ES-I3 (cell line): ENCODE data around the gene ADAP2.
"Not testable (repeated sequence)": the region's sequence is repeated elsewhere in the genome, so short reads cannot be mapped to it uniquely, and the experiment has no call there.

Source experiments
- H3K36me3 ChIP-seq: 2 replicates; pipeline ENCODE4 v1.6.1; 2013; ENCODE audit warnings: mild to moderate bottlenecking, low read length, control low read depth, moderate library complexity; ENCODE audit not compliant: insufficient read depth
- H3K4me1 ChIP-seq: 2 replicates; pipeline ENCODE4 v1.6.1; 2013; ENCODE audit warnings: mild to moderate bottlenecking, control low read depth, low read length; ENCODE audit not compliant: insufficient read depth
- H3K9ac ChIP-seq: 2 replicates; pipeline ENCODE4 v1.6.1; 2013; ENCODE audit warnings: low read depth, mild to moderate bottlenecking, low read length, moderate library complexity
- H3K9me3 ChIP-seq: 2 replicates; pipeline ENCODE4 v1.6.1; 2013; ENCODE audit warnings: mild to moderate bottlenecking, low read length, moderate library complexity; ENCODE audit not compliant: control insufficient read depth, insufficient read depth

Gene ADAP2

DNA sequence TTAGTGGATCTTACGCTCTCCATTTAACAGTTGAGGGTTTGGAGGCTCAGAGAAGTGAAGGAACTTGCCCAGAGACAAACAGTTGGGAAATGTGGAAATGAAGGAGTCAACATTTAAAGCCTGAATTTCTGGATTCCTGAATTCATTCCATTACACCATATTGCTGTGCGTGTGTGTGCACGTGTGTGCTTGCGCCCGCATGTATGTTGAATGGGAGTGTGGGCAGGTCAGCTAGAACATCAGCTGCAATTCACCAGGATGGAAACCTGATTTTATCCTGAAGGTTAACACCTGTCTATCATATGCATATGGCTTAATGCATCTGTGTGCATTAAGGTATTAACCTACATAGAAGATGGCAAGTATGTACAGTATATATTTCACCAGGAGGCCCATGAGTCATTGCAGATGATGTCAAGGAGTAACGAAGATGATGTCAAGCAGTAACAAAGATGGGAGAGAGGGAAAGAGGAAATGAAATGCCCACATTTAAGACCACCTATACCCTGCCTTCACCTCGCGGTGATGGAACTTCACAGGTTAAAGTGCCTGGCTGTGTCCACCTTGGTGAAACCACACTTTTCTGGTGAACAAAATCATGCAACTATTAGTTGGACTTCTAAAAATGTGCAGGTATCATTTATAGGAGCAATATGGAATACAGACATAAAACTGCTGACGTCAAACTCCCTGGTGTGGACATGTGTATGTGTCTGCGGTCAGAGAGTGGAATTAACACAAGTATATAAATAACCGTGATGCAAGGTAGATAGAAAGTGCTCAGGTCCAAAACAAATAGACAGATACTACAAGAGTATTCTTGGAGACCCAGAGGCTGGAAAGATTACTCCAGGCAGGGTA lies 832 bp upstream of the ADAP2 start:
- Histone ChIP-seq H3K36me3 (no peaks in the 10 kb centered on the region), H3K9me3 (no peaks in the 10 kb centered on the region), H3K9ac (no peak overlapping the region), H3K4me1 (peaks cover 10% of the 10 kb centered on the region; the same call in 1 of the 2 replicates)

DNA sequence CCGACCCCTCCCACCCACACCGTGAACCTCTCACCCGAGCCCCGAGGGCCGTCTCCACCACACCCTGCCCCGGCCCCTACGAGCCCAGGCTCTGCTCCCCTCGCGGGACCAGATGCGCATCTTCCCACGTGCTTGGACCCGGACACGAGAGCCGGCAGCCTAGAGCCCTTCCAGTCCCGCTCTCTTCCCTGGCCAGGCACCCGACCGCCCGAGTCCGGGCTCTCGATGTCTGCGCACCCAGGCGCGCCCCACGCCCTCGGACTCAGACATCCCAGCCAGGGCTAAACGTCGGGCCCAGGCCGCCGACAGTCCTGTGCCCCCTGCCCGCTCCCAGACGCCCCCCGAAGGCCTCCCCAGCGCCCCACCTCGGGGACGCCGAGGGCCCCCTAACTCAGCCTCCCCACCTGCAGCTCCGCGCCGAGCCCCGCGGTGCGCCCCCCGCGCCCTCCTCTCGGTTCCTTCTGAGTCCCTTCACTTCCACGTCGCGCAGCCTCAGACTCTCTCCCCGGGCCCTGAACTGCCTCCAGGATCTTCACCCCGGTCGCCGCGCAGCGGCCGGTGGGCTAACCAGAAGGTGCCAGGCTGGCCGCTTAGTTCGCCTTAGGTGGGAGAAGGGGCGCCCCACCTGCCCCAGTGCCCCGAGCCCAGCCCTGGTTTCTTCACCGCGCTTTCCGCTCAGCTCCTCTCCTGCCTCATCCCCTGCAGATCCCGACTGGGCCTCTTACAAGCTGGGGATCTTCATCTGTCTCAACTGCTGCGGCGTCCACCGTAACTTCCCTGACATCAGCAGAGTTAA lies 688 bp downstream of the ADAP2 start:
- peaks cover 10% of the 10 kb centered on the region; the same call in 1 of the 2 replicates for H3K4me1 ChIP-seq
- no peaks in the 10 kb centered on the region for H3K36me3 ChIP-seq
- H3K9ac ChIP-seq, result peak overlapping the region; percentile 53
- no peaks in the 10 kb centered on the region for H3K9me3 ChIP-seq

DNA sequence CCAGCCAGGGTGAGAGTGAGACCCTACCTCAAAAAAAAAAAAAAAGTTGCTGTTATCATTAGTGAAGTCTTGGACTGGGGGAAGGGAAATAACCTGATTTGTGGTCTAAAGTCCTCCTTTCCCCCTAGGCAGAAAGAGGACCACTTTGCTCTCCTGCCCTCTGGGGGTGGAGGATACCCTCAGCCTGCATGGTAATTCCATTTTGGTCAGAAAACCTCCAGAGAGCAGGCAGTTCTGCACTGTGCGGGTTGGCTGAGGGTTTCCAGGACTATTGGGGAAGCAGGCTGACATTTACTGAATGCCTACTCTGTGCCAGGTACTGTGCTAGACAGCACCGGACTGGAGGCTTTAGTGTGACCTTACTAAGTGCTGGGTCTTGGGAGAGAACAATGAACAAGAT lies 2.6 kb downstream of the ADAP2 start:
- Histone ChIP-seq H3K36me3 (no peaks in the 10 kb centered on the region), H3K9ac (no peak overlapping the region), H3K4me1 (peaks cover 10% of the 10 kb centered on the region; the same call in 1 of the 2 replicates), H3K9me3 (no peaks in the 10 kb centered on the region)

DNA sequence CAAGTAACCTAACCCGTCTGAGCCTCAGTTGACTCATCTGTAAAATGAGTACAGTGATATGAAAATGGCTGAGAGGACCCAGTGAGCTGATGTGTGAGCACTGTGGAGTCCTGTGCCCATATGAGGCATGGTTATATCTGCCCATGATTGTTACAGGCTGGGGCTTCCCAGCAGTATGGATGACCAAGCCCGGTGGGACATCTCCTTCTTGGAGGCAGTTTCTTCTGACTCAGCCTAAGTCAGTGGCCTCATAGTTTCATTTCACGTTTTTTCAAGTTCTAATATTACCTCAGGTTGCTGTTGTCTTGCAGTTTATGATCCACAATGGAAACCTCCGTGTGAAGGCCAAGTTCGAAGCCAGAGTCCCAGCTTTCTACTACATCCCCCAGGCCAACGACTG lies 4.8 kb downstream of the ADAP2 start:
- Histone ChIP-seq H3K4me1 (no peaks in the 10 kb centered on the region), H3K9ac (no peak overlapping the region), H3K9me3 (no peaks in the 10 kb centered on the region), H3K36me3 (no peaks in the 10 kb centered on the region)

DNA sequence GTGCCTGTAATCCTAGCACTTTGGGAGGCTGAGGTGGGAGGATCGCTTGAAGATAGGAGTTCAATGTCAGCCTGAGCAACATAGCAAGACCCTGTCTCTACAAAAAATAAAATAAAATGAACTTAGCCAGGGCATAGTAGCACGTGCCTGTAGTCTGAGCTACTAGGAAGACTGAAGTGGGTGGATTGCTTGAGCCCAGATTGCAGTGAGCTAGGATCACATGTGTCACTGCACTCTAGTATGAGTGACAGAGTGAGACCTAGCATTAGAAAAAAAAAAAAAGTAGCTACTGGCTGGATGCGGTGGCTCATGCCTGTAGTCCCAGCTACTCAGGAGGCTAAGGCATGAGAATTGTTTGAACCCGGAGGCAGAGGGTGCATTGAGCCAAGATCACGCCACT lies 6.0 kb downstream of the ADAP2 start:
- no peaks in the 10 kb centered on the region for H3K4me1 ChIP-seq
- H3K9ac ChIP-seq, result no peak overlapping the region
- H3K36me3 ChIP-seq, result no peaks in the 10 kb centered on the region
- no peaks in the 10 kb centered on the region for H3K9me3 ChIP-seq

DNA sequence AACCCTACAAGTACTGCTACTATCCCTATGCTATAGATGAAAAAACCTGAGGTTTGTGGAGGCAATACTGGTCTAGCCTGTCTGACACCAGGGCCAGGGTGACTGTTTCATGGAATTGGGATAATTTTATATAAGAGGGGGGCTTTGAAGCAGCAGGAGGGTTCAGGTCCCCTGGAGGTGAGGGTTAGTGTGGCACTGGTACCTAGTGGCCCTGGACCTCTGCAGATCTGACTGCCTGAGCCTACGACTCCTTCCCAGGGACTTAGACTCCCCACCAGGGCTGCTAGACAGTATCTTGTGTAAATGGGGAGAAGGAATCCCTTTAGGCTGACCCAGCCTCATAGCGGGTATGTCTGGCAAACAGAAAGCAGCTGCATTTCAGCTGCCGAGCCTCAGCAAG lies 6.8 kb downstream of the ADAP2 start:
- Histone ChIP-seq H3K9ac (no peak overlapping the region), H3K9me3 (no peaks in the 10 kb centered on the region), H3K36me3 (no peaks in the 10 kb centered on the region), H3K4me1 (no peaks in the 10 kb centered on the region)

DNA sequence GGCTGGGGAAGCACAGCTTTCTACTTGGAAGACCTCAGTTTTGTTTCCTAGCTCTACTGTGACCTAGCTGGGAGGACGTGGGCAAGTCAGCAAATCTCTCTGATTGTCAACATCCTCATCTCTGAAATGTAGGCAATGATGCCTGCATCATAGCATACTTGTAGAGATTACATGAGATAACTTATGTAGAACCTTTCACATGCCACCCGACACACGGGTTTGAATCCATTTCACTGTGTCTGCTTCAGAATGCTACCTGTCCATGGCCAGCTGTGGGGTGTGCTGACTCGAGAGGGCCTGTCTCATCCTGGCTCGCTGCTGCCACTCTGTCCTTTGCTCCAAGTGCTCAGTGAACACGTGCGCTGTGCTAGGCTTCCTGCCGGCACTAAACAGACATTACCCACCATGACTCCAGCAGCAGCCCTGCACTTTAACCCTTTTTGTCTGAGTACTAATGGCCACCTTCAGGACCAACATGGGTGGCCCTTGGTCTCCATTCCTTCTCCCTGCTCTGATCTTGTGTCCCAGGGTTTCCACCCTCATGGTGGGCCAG lies 7.4 kb downstream of the ADAP2 start:
- Histone ChIP-seq H3K9ac (no peak overlapping the region), H3K4me1 (no peaks in the 10 kb centered on the region), H3K9me3 (no peaks in the 10 kb centered on the region), H3K36me3 (no peaks in the 10 kb centered on the region)

DNA sequence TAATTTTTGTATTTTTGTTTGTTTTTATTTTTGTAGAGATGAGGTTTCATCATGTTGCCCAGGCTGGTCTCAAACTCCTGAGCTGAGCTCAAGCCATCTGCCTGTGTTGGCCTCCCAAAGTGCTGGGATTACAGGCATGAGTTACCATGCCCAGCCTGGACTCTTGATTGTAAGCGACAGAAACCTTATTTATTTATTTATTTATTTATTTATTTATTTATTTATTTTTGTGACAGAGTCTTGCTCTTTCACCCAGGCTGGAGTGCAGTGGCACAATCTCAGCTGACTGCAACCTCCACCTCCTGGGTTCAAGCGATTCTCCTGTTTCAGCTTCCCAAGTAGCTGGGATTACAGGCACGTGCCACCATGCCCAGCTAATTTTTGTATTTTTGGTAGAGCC lies 8.1 kb downstream of the ADAP2 start:
- H3K9ac ChIP-seq, H3K4me1 ChIP-seq, H3K9me3 ChIP-seq, H3K36me3 ChIP-seq: not testable (repeated sequence)

DNA sequence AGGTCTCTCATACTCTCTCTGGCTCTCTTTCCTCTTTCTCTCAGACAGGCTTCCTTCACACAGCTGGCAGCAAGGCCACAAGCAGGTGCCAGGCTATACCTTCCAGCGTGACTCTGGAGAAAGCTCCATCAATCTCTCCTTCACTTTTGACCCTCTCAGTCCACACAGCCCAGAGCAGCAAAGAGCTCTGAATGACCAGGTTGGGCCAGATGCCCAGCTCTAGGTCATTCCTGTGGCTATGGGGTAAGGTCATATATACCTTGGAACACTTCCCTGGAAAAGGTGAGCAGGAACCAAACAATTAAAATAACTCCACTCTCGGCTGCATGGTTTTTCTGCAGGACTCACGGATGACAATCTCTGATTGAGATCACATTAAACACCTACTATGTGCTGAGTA lies 8.8 kb downstream of the ADAP2 start:
- no peaks in the 10 kb centered on the region for H3K36me3 ChIP-seq
- H3K9me3 ChIP-seq, result no peaks in the 10 kb centered on the region
- H3K9ac ChIP-seq, result no peak overlapping the region
- H3K4me1 ChIP-seq, result no peaks in the 10 kb centered on the region

DNA sequence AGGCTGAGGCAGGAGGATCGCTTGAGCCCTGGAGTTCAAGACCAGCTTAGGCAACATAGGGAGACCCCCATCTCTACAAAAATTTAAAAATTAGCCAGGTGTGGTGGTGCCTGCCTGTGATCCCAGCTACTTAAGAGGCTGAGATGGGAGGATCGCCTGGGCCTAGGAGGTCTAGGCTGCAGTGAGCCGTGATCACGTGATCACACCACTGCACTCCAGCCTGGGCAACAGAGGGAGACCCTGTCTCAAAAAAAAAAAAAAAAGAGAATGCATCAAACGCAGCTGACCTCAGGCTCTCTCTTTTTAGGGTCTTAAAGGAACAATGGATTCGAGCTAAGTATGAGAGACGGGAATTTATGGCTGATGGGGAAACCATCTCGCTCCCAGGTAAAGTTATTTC lies 9.8 kb downstream of the ADAP2 start:
- H3K36me3 ChIP-seq, H3K9me3 ChIP-seq, H3K9ac ChIP-seq, H3K4me1 ChIP-seq: not testable (repeated sequence)

DNA sequence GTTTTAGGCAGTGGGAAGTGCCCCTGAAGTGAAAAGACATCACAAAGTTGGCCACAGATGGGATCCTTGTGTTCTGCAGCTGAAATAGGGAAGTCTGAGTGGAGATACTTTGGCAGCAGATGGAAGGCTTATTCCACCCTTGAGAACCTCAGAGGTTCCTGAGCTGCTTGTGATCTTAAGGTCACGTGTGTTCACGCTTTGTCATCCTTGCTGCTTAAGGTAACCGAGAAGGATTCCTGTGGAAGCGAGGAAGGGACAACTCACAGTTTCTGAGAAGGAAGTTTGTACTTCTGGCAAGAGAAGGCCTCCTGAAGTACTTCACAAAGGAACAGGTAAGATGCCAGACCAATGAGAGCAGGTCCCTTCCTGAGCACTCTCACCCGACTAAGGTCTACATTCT lies 12.2 kb downstream of the ADAP2 start:
- no peak overlapping the region for H3K9ac ChIP-seq
- no peaks in the 10 kb centered on the region for H3K9me3 ChIP-seq
- no peaks in the 10 kb centered on the region for H3K36me3 ChIP-seq
- H3K4me1 ChIP-seq, result no peaks in the 10 kb centered on the region

DNA sequence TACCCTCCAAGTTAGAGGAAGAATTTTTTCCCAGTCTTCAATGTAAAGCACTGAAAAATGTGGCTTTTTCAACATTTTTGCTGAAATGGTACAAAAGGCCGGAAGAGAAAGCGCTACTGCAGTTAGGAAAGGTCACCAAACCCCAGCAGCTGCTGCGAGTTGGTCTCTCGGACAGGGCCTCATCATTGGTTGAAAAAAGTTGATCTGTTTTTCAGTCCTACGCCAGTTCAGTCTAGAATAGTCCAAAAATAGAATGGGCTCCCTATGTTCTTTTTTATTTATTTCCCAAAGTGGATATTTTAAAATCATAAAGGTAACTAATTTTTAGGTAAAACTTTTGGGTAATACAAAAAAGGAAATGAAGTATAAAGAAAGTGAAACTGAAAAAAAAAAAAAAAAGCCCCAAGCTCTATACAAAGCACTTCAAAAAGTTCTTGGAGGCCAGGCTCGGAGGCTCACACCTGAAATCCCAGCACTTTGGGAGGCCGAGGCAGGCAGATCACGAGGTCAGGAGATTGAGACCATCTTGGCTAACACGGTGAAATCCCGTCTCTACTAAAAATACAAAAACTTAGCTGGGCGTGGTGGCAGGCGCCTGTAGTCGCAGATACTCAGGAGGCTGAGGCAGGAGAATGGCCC lies 17.4 kb downstream of the ADAP2 start:
- no peaks in the 10 kb centered on the region for H3K9me3 ChIP-seq
- H3K9ac ChIP-seq, result no peak overlapping the region
- H3K4me1 ChIP-seq, result no peaks in the 10 kb centered on the region
- no peaks in the 10 kb centered on the region for H3K36me3 ChIP-seq

DNA sequence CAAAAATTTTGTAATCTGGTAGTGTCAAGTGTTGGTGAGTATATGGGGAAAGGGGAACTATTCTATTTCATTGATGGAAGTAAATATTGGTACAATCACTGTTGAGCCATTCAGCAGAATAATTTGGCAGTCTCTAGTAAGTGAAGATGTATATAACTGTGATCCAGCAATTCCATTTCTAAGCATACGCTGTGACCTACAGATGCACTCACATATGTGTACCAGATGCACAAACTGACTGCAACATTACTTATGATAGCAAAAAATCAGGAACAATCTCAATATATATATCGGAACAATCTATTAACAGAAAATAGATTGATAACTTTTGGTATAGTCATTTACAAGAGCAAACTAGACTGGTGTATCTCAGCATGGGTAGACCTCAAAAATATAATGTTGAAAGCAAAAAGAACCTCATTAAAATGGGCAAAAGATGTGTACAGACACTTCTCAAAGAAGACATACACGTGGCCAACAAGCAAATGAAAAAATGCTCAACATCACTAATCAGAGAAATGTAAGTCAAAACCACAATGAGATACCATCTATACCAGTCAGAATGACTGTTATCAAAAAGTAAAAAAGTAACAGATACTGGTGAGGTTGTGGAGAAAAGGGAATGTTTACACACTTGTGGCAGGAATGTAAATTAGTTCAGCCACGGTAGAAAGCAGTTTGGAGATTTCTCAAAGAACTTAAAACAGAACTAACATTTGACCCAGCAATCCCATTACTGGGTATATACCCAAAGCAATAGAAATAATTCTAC lies 20.7 kb downstream of the ADAP2 start:
- Histone ChIP-seq H3K9me3 (no peaks in the 10 kb centered on the region), H3K36me3 (no peaks in the 10 kb centered on the region), H3K9ac (no peak overlapping the region), H3K4me1 (no peaks in the 10 kb centered on the region)

DNA sequence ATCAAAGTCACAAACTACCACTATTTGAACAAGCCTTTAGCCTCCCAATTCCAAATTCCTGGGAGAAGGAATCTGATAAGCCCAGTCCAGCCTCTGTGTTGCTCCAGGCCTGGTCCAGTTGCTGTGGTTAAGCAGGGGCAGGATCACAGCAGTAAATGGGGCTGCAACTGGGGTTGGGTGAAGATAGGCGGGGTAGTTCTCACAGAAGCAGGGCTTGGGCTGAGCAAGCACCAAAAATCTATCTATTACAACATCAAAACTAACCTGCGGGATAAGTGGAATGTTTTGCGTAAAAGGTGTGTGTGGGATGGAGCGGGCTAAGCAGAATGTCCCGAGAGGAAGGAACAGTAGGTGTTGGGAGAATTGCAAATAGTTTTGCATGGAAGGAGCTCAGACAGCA lies 26.1 kb downstream of the ADAP2 start:
- H3K36me3 ChIP-seq, result no peaks in the 10 kb centered on the region
- no peaks in the 10 kb centered on the region for H3K9me3 ChIP-seq
- no peaks in the 10 kb centered on the region for H3K4me1 ChIP-seq
- no peak overlapping the region for H3K9ac ChIP-seq
